K562 (cell line): ENCODE measurements around the gene OR10H5. TPM values are rescaled to one million over a fixed set of nuclear protein-coding genes. Genes with fewer than 3 reads are reported as not detected.

Experiments
- CHD7 ChIP-seq: fragments of 200-600 bp; sonication (generic); IDR thresholded peaks from one replicate; pipeline ENCODE4 v1.6.1; 2012; ENCODE audit warnings: mild to moderate bottlenecking, low read depth, low read length, inconsistent platforms
- CSDE1 ChIP-seq, 2 experiments: fragments of 450-650 bp; IDR thresholded peaks; 2 replicates each; pipeline ENCODE4 v1.6.1; 2016; ENCODE audit warnings: mild to moderate bottlenecking in 1 of 2
- FOXM1 ChIP-seq, 2 experiments: fragments of 450-650 bp in 1 of 2; sonication (generic) in 1 of 2; formaldehyde crosslinking in 1 of 2; IDR thresholded peaks; 2 replicates each; pipeline versions ENCODE4 v1.6.1 to v1.9.0; 2017 to 2022; ENCODE audit warnings: low read depth in 2 of 2, mild to moderate bottlenecking in 2 of 2, missing genetic modification reagents in 1 of 2, moderate library complexity in 1 of 2
- GATA2 ChIP-seq: sonication (generic); formaldehyde crosslinking; IDR thresholded peaks from 2 replicates; pipeline ENCODE4 v1.4.0; 2020; ENCODE audit warnings: mild to moderate bottlenecking, missing genetic modification reagents
- HEY1 ChIP-seq: fragments of 250-450 bp; sonication (Bioruptor Pico); IDR thresholded peaks from 2 replicates; pipeline ENCODE4 v1.5.0; 2020; ENCODE audit warnings: mild to moderate bottlenecking, moderate library complexity, borderline replicate concordance
- NR0B1 ChIP-seq: fragments of 450-650 bp; IDR thresholded peaks from one replicate; pipeline ENCODE4 v1.6.1; 2018; ENCODE audit warnings: mild to moderate bottlenecking, moderate library complexity; ENCODE audit not compliant: partially characterized antibody
- POLR2H ChIP-seq: IDR thresholded peaks from 2 replicates; pipeline ENCODE4 v1.6.1; 2016; ENCODE audit warnings: missing genetic modification characterization, low read depth, mild to moderate bottlenecking, control low read depth, missing compliant biosample characterization, moderate library complexity
- PREB ChIP-seq: sonication (generic); formaldehyde crosslinking; IDR thresholded peaks from 2 replicates; pipeline ENCODE4 v1.8.1; 2023; ENCODE audit warnings: mild to moderate bottlenecking, missing genetic modification reagents
- SNRNP70 ChIP-seq: fragments of 200-400 bp; formaldehyde crosslinking; optimal IDR thresholded peaks from 2 replicates; pipeline ENCODE3; 2017; ENCODE audit warnings: low read depth, low read length
- ZBTB34 ChIP-seq: fragments of 250-450 bp; sonication (Bioruptor Pico); IDR thresholded peaks from 2 replicates; pipeline ENCODE4 v1.8.0; 2021; ENCODE audit warnings: mild to moderate bottlenecking, moderate library complexity
- polyA plus RNA-seq, 8 experiments: library from polyadenylated mRNA; depleted of rRNA in 4 of 8; stranded (reverse) in 5 of 8; unstranded in 3 of 8; fragments of >200 nt; fragmentation: Nextera tagmentation in 2 of 8; fragmentation: Illumina TruSeq in 1 of 8; extraction: Ambion mirVana in 2 of 8; extraction: Trizol in 1 of 8; gene quantifications; 2 replicates each; pipeline versions ENCODE4 v1.2.1 to v1.2.3, GENCODE V29; 2011 to 2014; ENCODE audit warnings: inconsistent platforms in 1 of 8, missing spikeins in 1 of 8
- total RNA-seq, 7 experiments: library from RNA; depleted of rRNA in 6 of 7; stranded (reverse); fragments of >200 nt in 6 of 7; fragmentation: Illumina TruSeq in 2 of 7; extraction: Trizol in 2 of 7; gene quantifications; 2 replicates each; pipeline versions ENCODE4 v1.2.1 to v1.2.3, GENCODE V29; 2011 to 2021; ENCODE audit warnings: low replicate concordance in 1 of 7

OR10H5 gene
- total and polyA plus RNA-seq, 9 of the 15 experiments (the other 6 are each of a cell fraction or from before 2014, with no cell fraction given), result not detected

DNA sequence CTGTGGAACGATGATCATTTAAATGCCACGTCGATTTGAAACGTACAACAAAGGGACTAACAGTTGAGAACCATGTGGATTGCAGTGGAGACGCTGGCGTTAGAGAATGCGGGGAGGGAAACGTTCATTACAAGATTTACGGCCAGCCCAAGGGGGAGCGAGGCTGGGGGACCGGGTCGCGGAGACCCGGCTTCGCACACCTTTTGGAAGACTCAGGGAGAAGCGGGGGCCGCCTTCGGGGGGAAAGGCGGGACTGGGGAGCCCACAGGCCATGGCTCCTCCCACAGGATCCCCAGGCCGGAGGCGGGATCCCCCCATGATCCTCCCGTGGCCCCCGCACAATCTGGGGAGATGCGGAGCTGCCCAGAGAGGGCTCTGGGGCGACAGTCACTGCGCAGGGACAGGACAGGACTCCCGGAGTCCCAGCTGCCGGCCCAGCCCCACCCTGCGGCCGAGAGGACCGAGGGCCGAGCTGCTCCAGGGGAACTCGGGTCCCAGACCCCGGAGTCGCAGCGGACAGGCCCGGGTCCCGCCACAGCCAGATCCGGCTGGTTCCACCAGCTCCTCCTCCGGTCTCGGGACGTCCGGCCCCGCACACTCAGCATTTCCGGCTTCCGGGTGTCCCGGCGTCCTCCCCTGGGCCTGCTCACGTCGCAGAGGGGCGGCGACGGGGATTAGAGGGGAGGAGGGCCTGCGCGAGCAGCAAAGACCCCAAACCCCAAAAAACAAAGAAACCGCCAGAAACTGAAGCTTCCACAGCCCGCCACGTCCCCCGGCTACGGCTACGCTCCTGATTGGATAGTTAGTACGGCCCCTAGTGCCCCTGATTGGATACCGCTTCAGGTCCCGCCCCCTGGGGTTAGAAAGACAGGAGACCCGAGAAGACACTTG, 49.1 kb downstream of the OR10H5 start (continued):
- TF ChIP-seq CHD7 (peak; percentile 73), PREB (no peak), HEY1 (CRISPR knock-in tag) (no peak), CSDE1 (IDR thresholded peaks at IDR 0.05) (0 out of 4 replicates have a peak, but pooled peaks of 1 of the 2 experiments have one; percentile 40), NR0B1 (no peak), GATA2 (CRISPR knock-in tag) (no peak), POLR2H (no peak), ZBTB34 (CRISPR knock-in tag) (no peak), SNRNP70 (no peak), FOXM1 (IDR thresholded peaks at IDR 0.05; ENCODE audit: low read depth) (no peak), FOXM1 (CRISPR knock-in tag; IDR thresholded peaks at IDR 0.05; ENCODE audit: low read depth) (no peak; the same call in 1 of the 2 replicates)
